HG03575 (cell line): ENCODE measurements around the gene AQP11.

ENCODE experiments used
- ATAC-seq: cut with Tn5 transposase; IDR thresholded peaks from one replicate; pipeline ENCODE4 v1.9.1; 2021; ENCODE audit not compliant: unreplicated experiment, insufficient number of reproducible peaks, low FRiP score; ENCODE audit errors: extremely low read depth

AQP11 gene

DNA sequence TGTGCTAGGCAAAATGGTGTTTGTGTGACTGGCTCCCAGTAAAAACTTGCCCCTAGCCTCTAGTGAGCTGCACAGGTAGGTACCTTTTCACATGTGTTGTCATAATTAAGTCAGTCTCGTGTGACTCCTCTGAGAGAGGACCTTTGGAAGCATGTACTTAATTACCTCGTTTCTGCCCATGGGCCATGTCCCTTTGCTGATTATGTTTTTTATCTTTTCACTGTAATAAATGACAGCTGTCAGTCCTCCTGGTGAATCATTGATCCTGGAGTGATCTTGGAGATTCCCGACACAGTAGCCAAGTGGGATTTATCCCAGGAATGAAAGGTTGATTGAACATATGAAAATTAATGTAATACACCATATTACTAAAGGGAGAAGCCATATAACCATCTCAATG is 60.4 kb downstream of the AQP11 start:
- ATAC-seq = no peak

DNA sequence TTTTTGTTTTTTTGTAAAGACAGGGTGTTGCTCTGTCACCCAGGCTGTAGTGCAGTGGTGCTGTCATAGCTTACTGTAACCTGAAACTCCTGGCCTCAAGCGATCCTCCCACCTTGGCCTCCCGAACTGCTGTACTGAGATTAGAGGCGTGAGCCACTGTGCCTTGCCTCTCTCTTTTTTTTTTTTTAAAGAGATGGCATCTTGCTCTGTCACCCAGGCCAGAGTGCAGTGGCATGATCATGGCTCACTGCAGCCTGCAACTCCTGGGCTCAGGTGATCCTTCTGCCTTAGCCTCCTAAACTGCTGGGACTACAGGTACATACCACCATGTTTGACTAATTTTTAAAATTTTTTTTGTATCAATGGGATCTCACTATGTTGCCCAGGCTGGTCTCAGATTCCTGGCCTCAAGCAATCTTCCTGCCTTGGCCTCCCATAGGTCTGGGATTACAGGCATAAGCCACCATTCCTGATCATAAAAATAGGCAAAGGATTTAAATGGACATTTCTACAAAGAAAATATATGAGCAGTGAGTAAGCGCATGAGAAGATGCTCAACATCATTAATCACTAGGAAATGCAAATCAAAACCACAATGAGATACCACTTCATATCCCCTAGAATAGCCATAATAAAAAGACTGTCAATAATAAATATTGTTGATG is 65.1 kb downstream of the AQP11 start:
- no peak for ATAC-seq

GRCh38 chr11:77656362-77656761 is 66.6 kb downstream of the AQP11 start:
- no peak for ATAC-seq

DNA sequence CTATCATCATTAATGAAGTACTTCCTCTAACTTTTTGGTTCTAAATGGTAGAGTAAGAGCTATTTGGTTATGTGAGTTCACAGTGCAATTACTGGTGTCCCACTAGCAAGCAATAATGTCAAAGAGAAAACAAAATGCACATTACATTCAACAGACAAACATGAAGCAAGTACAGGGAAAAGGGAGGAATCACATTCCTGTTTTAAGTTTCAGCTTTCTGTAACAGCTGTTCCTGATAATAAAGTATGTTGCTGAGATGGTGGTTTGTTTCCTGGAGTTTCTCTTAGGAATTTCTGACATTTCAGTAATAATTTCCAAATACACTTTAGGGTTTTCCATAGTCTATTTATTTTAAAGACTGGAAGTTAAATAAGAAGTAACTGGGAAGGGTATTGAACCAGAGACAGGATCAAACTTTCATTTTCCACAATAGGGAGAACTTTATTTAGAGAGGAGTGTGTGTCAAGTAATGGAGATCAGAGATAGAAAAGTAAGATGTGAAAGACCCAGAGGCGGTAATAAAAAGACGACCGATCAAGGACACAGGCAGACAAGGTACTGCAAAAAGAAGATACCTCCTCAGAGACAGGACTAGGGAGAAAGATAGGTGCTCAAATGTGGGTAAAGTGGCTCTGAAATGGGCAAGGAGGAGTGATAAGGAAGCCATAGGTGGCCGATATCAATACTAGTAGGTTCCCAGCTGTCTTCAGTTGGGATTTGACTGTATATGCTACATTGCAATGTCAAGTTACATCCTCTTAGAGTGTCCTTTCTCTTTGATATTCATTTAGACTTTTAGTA is 68.7 kb downstream of the AQP11 start:
- no peak for ATAC-seq
